GM06990 (cell line): ENCODE data around the gene TCN2.

Experiments used
- DNase-seq: peaks from one replicate; pipeline ENCODE4 v3.0.0-alpha.2; 2011; ENCODE audit not compliant: insufficient read length; ENCODE audit errors: extremely low read depth
- H3K27me3 ChIP-seq: replicated peaks from 2 replicates; pipeline ENCODE4 v1.6.0; 2011; ENCODE audit warnings: low read length; ENCODE audit not compliant: control insufficient read depth, insufficient read depth
- H3K36me3 ChIP-seq: 2 replicates; pipeline ENCODE4 v1.5.1; 2011; ENCODE audit warnings: low read length; ENCODE audit not compliant: control insufficient read depth, insufficient read depth
- H3K4me3 ChIP-seq: replicated peaks from 2 replicates; pipeline ENCODE4 v1.5.1; 2011; ENCODE audit warnings: low read depth, mild to moderate bottlenecking, control low read depth, low read length
- TF ChIP-seq, protein P1 (sequence below): IDR thresholded peaks from 2 replicates; pipeline ENCODE4 v1.5.1; 2011; ENCODE audit warnings: low read length, control low read depth, mild to moderate bottlenecking, inconsistent platforms; ENCODE audit not compliant: insufficient read depth, poor library complexity, severe bottlenecking

TCN2 gene

GRCh38 chr22:30654361-30654760 is 47.4 kb downstream of the TCN2 start:
- Histone ChIP-seq H3K36me3 (no peaks in the 10 kb centered on the region), H3K27me3 (no peaks in the 10 kb centered on the region), H3K4me3 (no peak overlapping the region)
- DNase-seq, result no peak
- TF ChIP-seq, protein P1, sequence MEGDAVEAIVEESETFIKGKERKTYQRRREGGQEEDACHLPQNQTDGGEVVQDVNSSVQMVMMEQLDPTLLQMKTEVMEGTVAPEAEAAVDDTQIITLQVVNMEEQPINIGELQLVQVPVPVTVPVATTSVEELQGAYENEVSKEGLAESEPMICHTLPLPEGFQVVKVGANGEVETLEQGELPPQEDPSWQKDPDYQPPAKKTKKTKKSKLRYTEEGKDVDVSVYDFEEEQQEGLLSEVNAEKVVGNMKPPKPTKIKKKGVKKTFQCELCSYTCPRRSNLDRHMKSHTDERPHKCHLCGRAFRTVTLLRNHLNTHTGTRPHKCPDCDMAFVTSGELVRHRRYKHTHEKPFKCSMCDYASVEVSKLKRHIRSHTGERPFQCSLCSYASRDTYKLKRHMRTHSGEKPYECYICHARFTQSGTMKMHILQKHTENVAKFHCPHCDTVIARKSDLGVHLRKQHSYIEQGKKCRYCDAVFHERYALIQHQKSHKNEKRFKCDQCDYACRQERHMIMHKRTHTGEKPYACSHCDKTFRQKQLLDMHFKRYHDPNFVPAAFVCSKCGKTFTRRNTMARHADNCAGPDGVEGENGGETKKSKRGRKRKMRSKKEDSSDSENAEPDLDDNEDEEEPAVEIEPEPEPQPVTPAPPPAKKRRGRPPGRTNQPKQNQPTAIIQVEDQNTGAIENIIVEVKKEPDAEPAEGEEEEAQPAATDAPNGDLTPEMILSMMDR, result no peak

- DNase-seq, result no peak
- H3K27me3 ChIP-seq, result no peaks in the 10 kb centered on the region
- H3K4me3 ChIP-seq, result no peak overlapping the region
- H3K36me3 ChIP-seq, result no peaks in the 10 kb centered on the region
- TF ChIP-seq, protein P1, result no peak
Measured at GRCh38 chr22:30655532-30655931, 48.6 kb downstream of the TCN2 start.

DNA sequence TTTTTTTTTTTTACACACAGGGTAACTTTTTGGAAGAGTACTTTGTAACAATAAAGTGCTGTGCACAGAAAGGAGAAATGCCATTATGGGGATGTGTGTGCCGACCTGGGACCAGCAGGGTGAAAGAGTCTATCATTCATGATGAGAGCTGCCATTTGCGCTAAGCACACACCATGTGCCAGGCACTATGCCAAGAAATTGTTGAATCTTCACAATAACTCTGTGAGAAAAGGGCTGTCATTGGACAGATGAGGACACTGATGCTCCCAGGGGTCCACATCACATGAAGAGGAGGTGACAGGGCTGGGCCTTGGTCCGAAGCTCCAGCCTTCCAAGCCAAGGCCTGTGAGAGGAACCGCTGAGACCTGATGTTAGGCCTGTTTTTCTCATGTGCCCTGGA is 55.1 kb downstream of the TCN2 start:
- no peak for DNase-seq
- H3K27me3 ChIP-seq, result no peaks in the 10 kb centered on the region
- TF ChIP-seq, protein P1, result no peak
- H3K36me3 ChIP-seq, result no peaks in the 10 kb centered on the region; the same call in 1 of the 2 replicates
- no peak overlapping the region for H3K4me3 ChIP-seq

- TF ChIP-seq, protein P1, result no peak
Measured at GRCh38 chr22:30664798-30665197, 57.8 kb downstream of the TCN2 start.

DNA sequence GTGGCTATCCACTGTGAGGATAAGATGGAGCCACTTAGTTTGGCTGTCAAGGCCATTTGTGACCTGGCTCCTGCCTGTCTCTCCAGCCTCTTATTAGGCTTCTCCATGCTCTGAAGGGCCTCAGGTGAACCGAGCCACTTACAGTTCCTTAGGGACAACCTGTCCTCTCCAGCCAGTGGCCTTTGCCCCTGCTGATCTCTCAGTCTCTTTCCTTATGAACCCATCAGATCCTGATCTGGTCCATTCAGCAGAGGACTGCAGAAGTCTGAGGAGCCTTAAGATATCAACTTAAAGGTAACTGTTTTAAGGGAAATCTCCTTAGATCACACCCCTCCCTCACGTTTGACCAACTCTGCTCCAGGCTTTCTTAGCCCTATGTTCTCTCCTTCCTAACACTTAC is 58.3 kb downstream of the TCN2 start:
- no peak overlapping the region for H3K4me3 ChIP-seq
- H3K27me3 ChIP-seq, result no peaks in the 10 kb centered on the region
- DNase-seq, result no peak
- TF ChIP-seq, protein P1, result no peak
- H3K36me3 ChIP-seq, result no peaks in the 10 kb centered on the region; the same call in 1 of the 2 replicates

More at GRCh38 chr22:30664798-30665197, 57.8 kb downstream of the TCN2 start:
- no peak overlapping the region for H3K4me3 ChIP-seq
- H3K36me3 ChIP-seq, result no peaks in the 10 kb centered on the region; the same call in 1 of the 2 replicates
- no peaks in the 10 kb centered on the region for H3K27me3 ChIP-seq
- no peak for DNase-seq

- no peak for DNase-seq
- TF ChIP-seq, protein P1, result no peak
- Histone ChIP-seq H3K27me3 (no peaks in the 10 kb centered on the region), H3K36me3 (no peaks in the 10 kb centered on the region; the same call in 1 of the 2 replicates), H3K4me3 (no peak overlapping the region)
Measured at GRCh38 chr22:30665786-30666185, 58.8 kb downstream of the TCN2 start.
